Measurements from ENCODE around the gene FAM13B. TPM values are rescaled to one million over a fixed set of nuclear protein-coding genes. Genes with fewer than 3 reads are reported as not detected.

Gene FAM13B
- total RNA-seq, 1 donor from 2014 or later = 32.0 TPM

GRCh38 chr5:137932800-137933199, 100.1 kb downstream of the FAM13B start:
- no peak for FAIRE-seq
- H3K36me3 Mint-ChIP-seq (ENCODE audit: low read depth, unreplicated experiment) = peaks cover 3% of the 10 kb centered on the region
- Histone ChIP-seq H2AFZ (ENCODE audit: low read depth, low read length) (no peak overlapping the region), H3K27ac (ENCODE audit: low read depth, low read length) (no peak overlapping the region), H3K9me3 (ENCODE audit: insufficient read depth, low read depth, low read length) (no peaks in the 10 kb centered on the region), H3K4me3 (ENCODE audit: insufficient read depth, low read depth, low read length) (no peak overlapping the region), H3K4me1 (ENCODE audit: insufficient read depth, low read length) (no peaks in the 10 kb centered on the region), H3K4me2 (ENCODE audit: low read length) (no peak overlapping the region), H3K27me3 (ENCODE audit: insufficient read depth, low read length) (no peaks in the 10 kb centered on the region), H3K9ac (ENCODE audit: low read length) (no peak overlapping the region), H3K36me3 (ENCODE audit: insufficient read depth, low read length) (peaks cover 5% of the 10 kb centered on the region), H4K20me1 (ENCODE audit: insufficient read depth, low read length) (no peaks in the 10 kb centered on the region), H3K79me2 (ENCODE audit: insufficient read depth, low read length) (no peaks in the 10 kb centered on the region)
- H3K27ac Mint-ChIP-seq (ENCODE audit: unreplicated experiment) = no peak overlapping the region
- H3K9me3 Mint-ChIP-seq (ENCODE audit: unreplicated experiment) = no peaks in the 10 kb centered on the region
- DNase-seq (ENCODE audit: low read depth) = no peak
- H3K4me1 Mint-ChIP-seq (ENCODE audit: low read depth, unreplicated experiment) = peaks cover 3% of the 10 kb centered on the region
- TF ChIP-seq CTCF (IDR thresholded peaks at IDR 0.05; ENCODE audit: insufficient read depth, low read depth, low read length) (no peak), EZH2 (IDR thresholded peaks at IDR 0.05; ENCODE audit: insufficient read depth, low read length) (no peak)
- no peak overlapping the region for H3K4me3 Mint-ChIP-seq (ENCODE audit: unreplicated experiment)
- no peaks in the 10 kb centered on the region for H3K27me3 Mint-ChIP-seq (ENCODE audit: low read depth, unreplicated experiment)

GRCh38 chr5:137923856-137924255, 109.0 kb downstream of the FAM13B start:
- peaks cover 4% of the 10 kb centered on the region for H3K4me1 ChIP-seq (ENCODE audit: insufficient read depth, low read length)
- Mint-ChIP-seq H3K4me1 (ENCODE audit: low read depth, unreplicated experiment) (peaks cover 19% of the 10 kb centered on the region), H3K27me3 (ENCODE audit: low read depth, unreplicated experiment) (no peaks in the 10 kb centered on the region), H3K36me3 (ENCODE audit: low read depth, unreplicated experiment) (no peaks in the 10 kb centered on the region), H3K4me3 (ENCODE audit: unreplicated experiment) (no peak overlapping the region), H3K27ac (ENCODE audit: unreplicated experiment) (no peak overlapping the region), H3K9me3 (ENCODE audit: unreplicated experiment) (no peaks in the 10 kb centered on the region)
- no peak overlapping the region for H3K27ac ChIP-seq (ENCODE audit: low read depth, low read length)
- no peaks in the 10 kb centered on the region for H3K9me3 ChIP-seq (ENCODE audit: insufficient read depth, low read depth, low read length)
- H3K9ac ChIP-seq (ENCODE audit: low read length) = no peak overlapping the region
- H2AFZ ChIP-seq (ENCODE audit: low read depth, low read length) = no peak overlapping the region
- no peak overlapping the region for H3K4me2 ChIP-seq (ENCODE audit: low read length)
- H3K4me3 ChIP-seq (ENCODE audit: insufficient read depth, low read depth, low read length) = no peak overlapping the region
- H4K20me1 ChIP-seq (ENCODE audit: insufficient read depth, low read length) = no peaks in the 10 kb centered on the region
- FAIRE-seq = peak; percentile 45
- H3K27me3 ChIP-seq (ENCODE audit: insufficient read depth, low read length) = no peaks in the 10 kb centered on the region
- H3K79me2 ChIP-seq (ENCODE audit: insufficient read depth, low read length) = no peaks in the 10 kb centered on the region
- peak; percentile 7 for DNase-seq (ENCODE audit: low read depth)
- peaks cover 4% of the 10 kb centered on the region for H3K36me3 ChIP-seq (ENCODE audit: insufficient read depth, low read length)
- no peak for TF ChIP-seq EZH2 (IDR thresholded peaks at IDR 0.05; ENCODE audit: insufficient read depth, low read length)
- TF ChIP-seq CTCF (IDR thresholded peaks at IDR 0.05; ENCODE audit: insufficient read depth, low read depth, low read length) = peak; percentile 0

GRCh38 chr5:137921931-137922330, 110.9 kb downstream of the FAM13B start:
- FAIRE-seq (no peak), DNase-seq (ENCODE audit: low read depth) (peak; percentile 57)
- H3K4me3 Mint-ChIP-seq (ENCODE audit: unreplicated experiment) = no peak overlapping the region
- H3K36me3 Mint-ChIP-seq (ENCODE audit: low read depth, unreplicated experiment) = no peaks in the 10 kb centered on the region
- Histone ChIP-seq H3K36me3 (ENCODE audit: insufficient read depth, low read length) (no peaks in the 10 kb centered on the region), H3K4me1 (ENCODE audit: insufficient read depth, low read length) (peaks cover 4% of the 10 kb centered on the region), H3K27ac (ENCODE audit: low read depth, low read length) (no peak overlapping the region), H3K79me2 (ENCODE audit: insufficient read depth, low read length) (no peaks in the 10 kb centered on the region), H3K27me3 (ENCODE audit: insufficient read depth, low read length) (no peaks in the 10 kb centered on the region), H3K4me2 (ENCODE audit: low read length) (no peak overlapping the region), H4K20me1 (ENCODE audit: insufficient read depth, low read length) (no peaks in the 10 kb centered on the region), H2AFZ (ENCODE audit: low read depth, low read length) (no peak overlapping the region), H3K9me3 (ENCODE audit: insufficient read depth, low read depth, low read length) (no peaks in the 10 kb centered on the region), H3K9ac (ENCODE audit: low read length) (no peak overlapping the region), H3K4me3 (ENCODE audit: insufficient read depth, low read depth, low read length) (no peak overlapping the region)
- H3K9me3 Mint-ChIP-seq (ENCODE audit: unreplicated experiment) = peaks cover 1% of the 10 kb centered on the region
- peaks cover 19% of the 10 kb centered on the region for H3K4me1 Mint-ChIP-seq (ENCODE audit: low read depth, unreplicated experiment)
- no peaks in the 10 kb centered on the region for H3K27me3 Mint-ChIP-seq (ENCODE audit: low read depth, unreplicated experiment)
- TF ChIP-seq CTCF (IDR thresholded peaks at IDR 0.05; ENCODE audit: insufficient read depth, low read depth, low read length) = no peak
- no peak for TF ChIP-seq EZH2 (IDR thresholded peaks at IDR 0.05; ENCODE audit: insufficient read depth, low read length)
- peak overlapping the region; percentile 78 for H3K27ac Mint-ChIP-seq (ENCODE audit: unreplicated experiment)
